SH-SY5Y (cell line): ENCODE data around the gene SLC7A6.

Experiments used
- GATA2 ChIP-seq: IDR thresholded peaks from 2 replicates; pipeline ENCODE4 v1.6.1; 2011; ENCODE audit warnings: mild to moderate bottlenecking, low read depth, low read length
- GATA3 ChIP-seq: IDR thresholded peaks from 2 replicates; pipeline ENCODE4 v1.6.1; 2011; ENCODE audit warnings: low read depth, mild to moderate bottlenecking, low read length, moderate library complexity

DNA sequence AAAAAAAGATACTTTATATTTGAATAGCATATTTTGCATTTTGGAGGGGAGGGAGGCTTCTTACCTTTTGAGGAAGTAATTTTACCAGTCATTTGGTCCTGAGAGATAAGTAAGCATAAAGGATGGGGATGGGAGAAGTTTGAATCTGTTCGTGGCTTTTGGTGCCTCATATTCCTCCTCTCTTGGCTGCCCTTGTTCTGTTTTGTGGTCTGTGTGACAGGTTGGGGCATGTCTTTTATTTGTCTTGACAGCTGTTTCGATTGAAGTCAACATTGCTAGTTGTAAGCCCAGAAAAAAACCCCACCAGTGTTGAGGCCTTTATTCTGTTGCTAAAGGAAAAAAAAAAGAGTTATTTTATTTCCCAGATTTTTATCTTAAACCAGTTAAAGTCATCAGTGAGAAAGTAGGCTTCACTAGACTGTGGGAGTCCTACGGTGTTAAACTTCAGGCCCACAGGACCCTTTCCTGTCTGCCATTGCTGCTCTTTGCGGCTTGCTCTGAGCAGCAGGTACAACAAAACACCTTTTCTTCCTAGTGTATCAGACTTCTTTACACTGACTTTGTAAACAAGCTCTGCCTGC, 11.4 kb downstream of the SLC7A6 start:
- TF ChIP-seq GATA2 (no peak), GATA3 (no peak)
